HCT116 (cell line): ENCODE measurements around the gene GFAP. TPM values are rescaled to one million over a fixed set of nuclear protein-coding genes. Genes with fewer than 3 reads are reported as not detected.

Experiments
- ATAC-seq: fragments of 200-7000 bp; cut with Tn5 transposase; 2 replicates; pipeline ENCODE4 v1.9.1; 2020; ENCODE audit warnings: mild to moderate bottlenecking, moderate library complexity
- BruUV-seq: library from RNA; stranded (reverse); fragments of 400-500 nt; replicated peaks from 2 replicates; lab custom pipeline; 2021; lab: Mats Ljungman, UMichigan
- CTCF ChIA-PET: fragments of 300-600 bp; sonication (Branson Sonifier 250); formaldehyde crosslinking; loops from one replicate; lab custom pipeline; 2021; ENCODE audit warnings: antibody characterized with exemption; lab: Charles Lee
- POLR2A ChIA-PET: fragments of 300-600, 350-600 bp; sonication (Branson Sonifier 250); formaldehyde crosslinking; loops from one replicate; lab custom pipeline; 2021; ENCODE audit warnings: antibody characterized with exemption; lab: Charles Lee
- RAD21 ChIA-PET, 2 experiments: fragments of 300-600 bp; sonication (Branson Sonifier 250); formaldehyde crosslinking; loops; one replicate each; lab custom pipeline; 2023; ENCODE audit warnings: low total read pairs in 2 of 2; ENCODE audit not compliant: uncharacterized antibody in 2 of 2, unreplicated experiment in 2 of 2, low non-redundant PET in 1 of 2; lab: Charles Lee
- DNase-seq: peaks from one replicate; pipeline ENCODE4 v3.0.0-alpha.2; 2010; ENCODE audit warnings: low read depth, low spot score
- H2AFZ ChIP-seq: fragments of 200-600 bp; shearing (Covaris generic), sonication (generic); 2 replicates; pipeline ENCODE4 v1.6.1; 2017; ENCODE audit warnings: low read depth, mixed run types, mixed read lengths, antibody characterized with exemption, low read length; ENCODE audit not compliant: poor library complexity, severe bottlenecking
- H3K27ac ChIP-seq: 2 replicates; pipeline ENCODE4 v1.5.1; 2012; ENCODE audit warnings: low read depth, low read length
- H3K27me3 ChIP-seq: fragments of 200-600 bp; sonication (generic); 2 replicates; pipeline ENCODE4 v1.6.1; 2016; ENCODE audit warnings: mixed run types, low read length, mixed read lengths; ENCODE audit not compliant: insufficient read depth
- H3K36me3 ChIP-seq, 2 experiments: fragments of 200-500 bp in 1 of 2; fragments of 200-600 bp in 1 of 2; sonication (Bioruptor generic) in 1 of 2; sonication (generic) in 1 of 2; 2 replicates each; pipeline versions ENCODE4 v1.5.1 to v1.6.1; 2014 to 2016; ENCODE audit warnings: low read length in 2 of 2, inconsistent platforms in 1 of 2, mixed read lengths in 1 of 2, mixed run types in 1 of 2; ENCODE audit not compliant: insufficient read depth in 2 of 2, control insufficient read depth in 1 of 2
- H3K4me1 ChIP-seq, 2 experiments: fragments of 200-600 bp in 1 of 2; sonication (generic) in 1 of 2; 2 replicates each; pipeline versions ENCODE4 v1.5.1 to v1.6.1; 2012 to 2017; ENCODE audit warnings: low read length in 2 of 2, inconsistent platforms in 1 of 2, mild to moderate bottlenecking in 1 of 2, mixed read lengths in 1 of 2, mixed run types in 1 of 2, moderate library complexity in 1 of 2; ENCODE audit not compliant: insufficient read depth in 2 of 2, control insufficient read depth in 1 of 2
- H3K4me2 ChIP-seq: fragments of 200-600 bp; sonication (generic); 2 replicates; pipeline ENCODE4 v1.6.1; 2017; ENCODE audit warnings: mixed run types, low read length, mixed read lengths
- H3K4me3 ChIP-seq, 2 experiments: fragments of 200-600 bp in 1 of 2; sonication (generic) in 1 of 2; replicated peaks in 1 of 2; 2 replicates each; pipeline ENCODE4 v1.5.1; 2011 to 2016; ENCODE audit warnings: low read length in 2 of 2, control low read depth in 1 of 2, low read depth in 1 of 2, mild to moderate bottlenecking in 1 of 2, mixed read lengths in 1 of 2, mixed run types in 1 of 2
- H3K79me2 ChIP-seq: fragments of 200-600 bp; sonication (generic); 2 replicates; pipeline ENCODE4 v1.6.1; 2017; ENCODE audit warnings: mild to moderate bottlenecking, mixed run types, low read length, moderate library complexity, mixed read lengths; ENCODE audit not compliant: insufficient read depth
- H3K9ac ChIP-seq: fragments of 200-600 bp; sonication (generic); 2 replicates; pipeline ENCODE4 v1.6.1; 2016; ENCODE audit warnings: low read length, mixed read lengths
- H3K9me2 ChIP-seq: fragments of 200-600 bp; sonication (generic), shearing (Covaris generic); 2 replicates; pipeline ENCODE4 v1.6.1; 2017; ENCODE audit warnings: mixed run types, mild to moderate bottlenecking, moderate library complexity; ENCODE audit not compliant: insufficient read depth
- H3K9me3 ChIP-seq, 2 experiments: fragments of 200-500 bp in 1 of 2; fragments of 200-600 bp in 1 of 2; sonication (Bioruptor generic) in 1 of 2; sonication (generic) in 1 of 2; 2 replicates each; pipeline ENCODE4 v1.6.1; 2014 to 2017; ENCODE audit warnings: low read length in 2 of 2, mixed read lengths in 2 of 2, inconsistent platforms in 1 of 2, low read depth in 1 of 2, mild to moderate bottlenecking in 1 of 2, mixed run types in 1 of 2, moderate library complexity in 1 of 2; ENCODE audit not compliant: control insufficient read depth in 1 of 2, insufficient read depth in 1 of 2
- H4K20me1 ChIP-seq: fragments of 200-600 bp; sonication (generic), shearing (Covaris generic); 2 replicates; pipeline ENCODE4 v1.6.1; 2017; ENCODE audit warnings: mixed run types, mild to moderate bottlenecking, moderate library complexity; ENCODE audit not compliant: insufficient read depth
- CEBPB ChIP-seq: IDR thresholded peaks from 2 replicates; pipeline ENCODE4 v1.6.1; 2012; ENCODE audit warnings: low read depth
- ELF1 ChIP-seq: IDR thresholded peaks from 2 replicates; pipeline ENCODE4 v1.6.1; 2012; ENCODE audit warnings: low read depth, borderline replicate concordance
- REST ChIP-seq: IDR thresholded peaks from 2 replicates; pipeline ENCODE4 v1.6.1; 2012; ENCODE audit warnings: low read depth
- SIN3A ChIP-seq: IDR thresholded peaks from 2 replicates; pipeline ENCODE4 v1.6.1; 2012; ENCODE audit warnings: low read depth
- SRF ChIP-seq: IDR thresholded peaks from 2 replicates; pipeline ENCODE4 v1.6.1; 2012; ENCODE audit warnings: low read depth
- TCF7L2 ChIP-seq: IDR thresholded peaks from 2 replicates; pipeline ENCODE4 v1.7.0; 2011; ENCODE audit warnings: borderline replicate concordance, inconsistent platforms; ENCODE audit not compliant: insufficient read depth, insufficient read length; ENCODE audit errors: extremely low read depth
- intact Hi-C: fragments of 100-400 bp; cut with micrococcal nuclease; formaldehyde crosslinking; loops from 2 replicates; pipeline ENCODE4 v1.10.0; 2022
- total RNA-seq: library from RNA; stranded (reverse); gene quantifications from one replicate; pipeline ENCODE4 v1.2.1, GENCODE V29; 2021; ENCODE audit not compliant: unreplicated experiment
- TF ChIP-seq, protein P1 (sequence below), 3 experiments: fragments of 200-600 bp in 1 of 3; sonication (generic) in 1 of 3; IDR thresholded peaks in 2 of 3; conservative IDR thresholded peaks in 1 of 3; 2 replicates each; pipeline ENCODE4 v1.5.1; 2012 to 2017; ENCODE audit warnings: low read depth in 2 of 3, low read length in 2 of 3, antibody characterized with exemption in 1 of 3, borderline replicate concordance in 1 of 3, control low read depth in 1 of 3, mild to moderate bottlenecking in 1 of 3, mixed read lengths in 1 of 3, mixed run types in 1 of 3, moderate library complexity in 1 of 3; ENCODE audit not compliant: insufficient read depth in 1 of 3
- TF ChIP-seq, protein P2 (sequence below): IDR thresholded peaks from 2 replicates; pipeline ENCODE4 v1.6.1; 2012

GFAP gene
- total RNA-seq, 1 experiment from 2014 or later: not detected

DNA sequence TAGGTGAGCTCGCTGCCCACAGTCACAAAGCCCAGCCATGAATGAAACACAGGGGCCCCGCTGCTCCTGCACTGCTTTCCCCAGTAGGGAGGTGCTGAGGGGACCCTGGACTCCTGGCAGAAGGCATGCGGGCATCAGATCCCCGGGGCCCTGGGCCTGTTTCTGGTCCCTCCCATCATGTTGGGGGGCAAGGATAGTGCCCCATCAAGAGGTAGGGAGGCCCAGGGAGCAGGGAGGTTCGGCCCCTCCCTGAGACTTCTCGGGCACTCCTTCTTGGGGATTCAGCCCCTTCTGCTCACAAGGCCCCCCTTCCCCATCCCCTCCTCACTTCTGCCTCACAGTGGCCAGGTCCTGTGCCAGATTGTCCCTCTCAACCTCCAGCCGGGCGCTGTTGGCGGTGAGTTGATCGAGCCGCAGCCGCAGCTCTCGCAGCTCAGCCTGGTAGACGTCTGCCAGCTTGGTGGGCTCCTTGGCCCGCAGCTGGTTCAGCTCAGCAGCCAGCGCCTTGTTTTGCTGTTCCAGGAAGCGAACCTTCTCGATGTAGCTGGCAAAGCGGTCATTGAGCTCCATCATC lies 515 bp downstream of the GFAP start (continued):
- no peak for TF ChIP-seq REST

GRCh38 chr17:44914148-44914547 lies 1.2 kb downstream of the GFAP start:
- Histone ChIP-seq H3K9me2 (no peaks in the 10 kb centered on the region), H3K27ac (no peak overlapping the region), H3K4me1 (peaks cover 0 to 10% of the 10 kb centered on the region in 2 experiments; a peak in 2 of 4 replicates), H3K27me3 (no peaks in the 10 kb centered on the region), H3K4me3 (no peak overlapping the region), H2AFZ (no peak overlapping the region), H3K36me3 (no peaks in the 10 kb centered on the region), H3K9me3 (no peaks in the 10 kb centered on the region), H3K9ac (no peak overlapping the region), H3K79me2 (no peaks in the 10 kb centered on the region), H3K4me2 (no peak overlapping the region), H4K20me1 (no peaks in the 10 kb centered on the region)
- no peak for DNase-seq
- no peak for TF ChIP-seq REST
- TF ChIP-seq, protein P1, sequence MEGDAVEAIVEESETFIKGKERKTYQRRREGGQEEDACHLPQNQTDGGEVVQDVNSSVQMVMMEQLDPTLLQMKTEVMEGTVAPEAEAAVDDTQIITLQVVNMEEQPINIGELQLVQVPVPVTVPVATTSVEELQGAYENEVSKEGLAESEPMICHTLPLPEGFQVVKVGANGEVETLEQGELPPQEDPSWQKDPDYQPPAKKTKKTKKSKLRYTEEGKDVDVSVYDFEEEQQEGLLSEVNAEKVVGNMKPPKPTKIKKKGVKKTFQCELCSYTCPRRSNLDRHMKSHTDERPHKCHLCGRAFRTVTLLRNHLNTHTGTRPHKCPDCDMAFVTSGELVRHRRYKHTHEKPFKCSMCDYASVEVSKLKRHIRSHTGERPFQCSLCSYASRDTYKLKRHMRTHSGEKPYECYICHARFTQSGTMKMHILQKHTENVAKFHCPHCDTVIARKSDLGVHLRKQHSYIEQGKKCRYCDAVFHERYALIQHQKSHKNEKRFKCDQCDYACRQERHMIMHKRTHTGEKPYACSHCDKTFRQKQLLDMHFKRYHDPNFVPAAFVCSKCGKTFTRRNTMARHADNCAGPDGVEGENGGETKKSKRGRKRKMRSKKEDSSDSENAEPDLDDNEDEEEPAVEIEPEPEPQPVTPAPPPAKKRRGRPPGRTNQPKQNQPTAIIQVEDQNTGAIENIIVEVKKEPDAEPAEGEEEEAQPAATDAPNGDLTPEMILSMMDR (IDR thresholded peaks at IDR 0.05 in 2 of 3, conservative IDR thresholded peaks at IDR 0.05 in 1 of 3; ENCODE audit: borderline replicate concordance in 1 of 3, insufficient read depth in 1 of 3, low read depth in 2 of 3, low read length in 2 of 3): no peak
- TF ChIP-seq, protein P2, sequence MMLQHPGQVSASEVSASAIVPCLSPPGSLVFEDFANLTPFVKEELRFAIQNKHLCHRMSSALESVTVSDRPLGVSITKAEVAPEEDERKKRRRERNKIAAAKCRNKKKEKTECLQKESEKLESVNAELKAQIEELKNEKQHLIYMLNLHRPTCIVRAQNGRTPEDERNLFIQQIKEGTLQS: no peak
- TF ChIP-seq TCF7L2: no peak
- TF ChIP-seq ELF1: no peak
- TF ChIP-seq SRF: no peak
- no peak for TF ChIP-seq CEBPB
- TF ChIP-seq SIN3A: no peak
- ChIA-PET CTCF (no interaction called here), RAD21 (no interaction called here), POLR2A (no interaction called here)
- no TSS peak for BruUV-seq
- ATAC-seq: no peak
- intact Hi-C loops: no loop called here
